HepG2 (cell line): ENCODE results near the gene RAB1B. TPM values are rescaled to one million over a fixed set of nuclear protein-coding genes. Genes with fewer than 3 reads are reported as not detected.

Experiments used
- CAMTA2 ChIP-seq: sonication (generic); formaldehyde crosslinking; IDR thresholded peaks from 2 replicates; pipeline ENCODE4 v1.4.0; 2020; ENCODE audit warnings: mild to moderate bottlenecking, missing genetic modification reagents, borderline replicate concordance
- DPF2 ChIP-seq: sonication (generic); formaldehyde crosslinking; IDR thresholded peaks from 2 replicates; pipeline ENCODE4 v1.4.0; 2020; ENCODE audit warnings: mild to moderate bottlenecking, low read depth, missing genetic modification reagents, borderline replicate concordance
- EHMT2 ChIP-seq: fragments of 200-600 bp; sonication (generic); IDR thresholded peaks from 2 replicates; pipeline ENCODE4 v1.7.0; 2017; ENCODE audit warnings: antibody characterized with exemption, low read depth, low read length, borderline replicate concordance
- GPN1 ChIP-seq: sonication (generic); formaldehyde crosslinking; IDR thresholded peaks from 2 replicates; pipeline ENCODE4 v1.5.1; 2020; ENCODE audit warnings: missing genetic modification reagents, borderline replicate concordance
- HNRNPL ChIP-seq: fragments of 200-400 bp; formaldehyde crosslinking; IDR thresholded peaks from 2 replicates; pipeline ENCODE4 v1.6.1; 2017; ENCODE audit warnings: mild to moderate bottlenecking, low read depth, low read length
- HOXA3 ChIP-seq: sonication (generic); formaldehyde crosslinking; IDR thresholded peaks from 2 replicates; pipeline ENCODE4 v1.5.0; 2020; ENCODE audit warnings: missing genetic modification reagents
- KDM5A ChIP-seq: fragments of 200-600 bp; sonication (generic); IDR thresholded peaks from 2 replicates; pipeline ENCODE4 v1.7.0; 2018; ENCODE audit warnings: antibody characterized with exemption, mild to moderate bottlenecking, low read length, borderline replicate concordance
- MLLT10 ChIP-seq: sonication (generic); formaldehyde crosslinking; IDR thresholded peaks from 2 replicates; pipeline ENCODE4 v1.4.0; 2020; ENCODE audit warnings: missing genetic modification reagents
- NFE2 ChIP-seq: sonication (generic); formaldehyde crosslinking; IDR thresholded peaks from 2 replicates; pipeline ENCODE4 v1.4.0; 2020; ENCODE audit warnings: missing genetic modification reagents
- SIN3B ChIP-seq: fragments of 150-350 bp; IDR thresholded peaks from 2 replicates; pipeline ENCODE4 v1.6.1; 2014; ENCODE audit warnings: low read length
- SP140L ChIP-seq: sonication (generic); formaldehyde crosslinking; IDR thresholded peaks from 2 replicates; pipeline ENCODE4 v1.4.0; 2020; ENCODE audit warnings: missing genetic modification reagents, borderline replicate concordance
- THAP7 ChIP-seq: sonication (generic); formaldehyde crosslinking; IDR thresholded peaks from 2 replicates; pipeline ENCODE4 v1.8.1; 2023; ENCODE audit warnings: mild to moderate bottlenecking, missing genetic modification reagents
- ZBTB38 ChIP-seq: sonication (generic); formaldehyde crosslinking; IDR thresholded peaks from 2 replicates; pipeline ENCODE4 v1.5.1; 2020; ENCODE audit warnings: mild to moderate bottlenecking, missing genetic modification reagents
- ZC3H4 ChIP-seq: sonication (generic); formaldehyde crosslinking; IDR thresholded peaks from 2 replicates; pipeline ENCODE4 v1.4.0; 2020; ENCODE audit warnings: missing genetic modification reagents, borderline replicate concordance
- ZNF138 ChIP-seq: sonication (generic); formaldehyde crosslinking; IDR thresholded peaks from 2 replicates; pipeline ENCODE4 v1.5.0; 2020; ENCODE audit warnings: mild to moderate bottlenecking, low read depth, missing genetic modification reagents
- ZNF282 ChIP-seq: fragments of 450-650 bp; IDR thresholded peaks from 2 replicates; pipeline ENCODE4 v1.6.1; 2018; ENCODE audit not compliant: partially characterized antibody
- ZNF3 ChIP-seq: IDR thresholded peaks from 2 replicates; pipeline ENCODE4 v1.7.0; 2017; ENCODE audit warnings: inconsistent platforms
- ZNF577 ChIP-seq: sonication (generic); formaldehyde crosslinking; IDR thresholded peaks from 2 replicates; pipeline ENCODE4 v1.4.0; 2020; ENCODE audit warnings: mild to moderate bottlenecking, low read depth, missing genetic modification reagents, borderline replicate concordance
- ZNF678 ChIP-seq: sonication (generic); formaldehyde crosslinking; IDR thresholded peaks from 2 replicates; pipeline ENCODE4 v1.4.0; 2020; ENCODE audit warnings: mild to moderate bottlenecking, missing genetic modification reagents
- ZXDC ChIP-seq: sonication (generic); formaldehyde crosslinking; IDR thresholded peaks from 2 replicates; pipeline ENCODE4 v1.5.0; 2020; ENCODE audit warnings: mild to moderate bottlenecking, missing genetic modification reagents
- polyA plus RNA-seq, 8 experiments: library from polyadenylated mRNA; depleted of rRNA in 3 of 8; stranded (reverse) in 7 of 8; unstranded in 1 of 8; fragments of >200 nt; fragmentation: Illumina TruSeq in 4 of 8; extraction: Trizol in 4 of 8; gene quantifications; 2 replicates each; pipeline versions ENCODE4 v1.2.1 to v1.2.3, GENCODE V29; 2011 to 2016; ENCODE audit warnings: low read depth in 4 of 8, missing spikeins in 1 of 8, mixed read lengths in 1 of 8; ENCODE audit not compliant: insufficient read depth in 1 of 8
- total RNA-seq, 5 experiments: library from RNA; depleted of rRNA; stranded (reverse); fragments of >200 nt; fragmentation: Illumina TruSeq; extraction: Trizol; gene quantifications; 2 replicates each; pipeline ENCODE4 v1.2.3, GENCODE V29; 2016; ENCODE audit warnings: low read depth in 1 of 5
- TF ChIP-seq, protein P1 (sequence below): sonication (generic); formaldehyde crosslinking; IDR thresholded peaks from 2 replicates; pipeline ENCODE4 v1.4.0; 2020; ENCODE audit warnings: missing genetic modification reagents
- TF ChIP-seq, protein P2 (sequence below): sonication (generic); formaldehyde crosslinking; IDR thresholded peaks from 2 replicates; pipeline ENCODE4 v1.5.0; 2020; ENCODE audit warnings: mild to moderate bottlenecking, missing genetic modification reagents

Gene RAB1B
- total and polyA plus RNA-seq, 2 of the 13 experiments (the other 11 are each of a cell fraction or from before 2014, with no cell fraction given), result 77.9 to 87.9 TPM

- TF ChIP-seq ZXDC (CRISPR knock-in tag), result no peak
- no peak for TF ChIP-seq GPN1 (CRISPR knock-in tag)
- TF ChIP-seq ZNF577 (CRISPR knock-in tag), result no peak
- TF ChIP-seq SP140L (CRISPR knock-in tag), result no peak
- no peak for TF ChIP-seq CAMTA2 (CRISPR knock-in tag)
- no peak for TF ChIP-seq ZC3H4 (CRISPR knock-in tag)
- no peak for TF ChIP-seq MLLT10 (CRISPR knock-in tag)
- TF ChIP-seq, protein P1, sequence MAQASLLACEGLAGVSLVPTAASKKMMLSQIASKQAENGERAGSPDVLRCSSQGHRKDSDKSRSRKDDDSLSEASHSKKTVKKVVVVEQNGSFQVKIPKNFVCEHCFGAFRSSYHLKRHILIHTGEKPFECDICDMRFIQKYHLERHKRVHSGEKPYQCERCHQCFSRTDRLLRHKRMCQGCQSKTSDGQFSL (CRISPR knock-in tag), result no peak
- no peak for TF ChIP-seq HNRNPL
- no peak for TF ChIP-seq THAP7 (CRISPR knock-in tag)
- TF ChIP-seq SIN3B, result no peak
- no peak for TF ChIP-seq NFE2 (CRISPR knock-in tag)
- no peak for TF ChIP-seq ZNF678 (CRISPR knock-in tag)
- no peak; the same call in 1 of the 2 replicates for TF ChIP-seq HOXA3
- no peak for TF ChIP-seq KDM5A
- TF ChIP-seq ZNF138 (CRISPR knock-in tag), result no peak
- TF ChIP-seq EHMT2, result no peak
- TF ChIP-seq, protein P2, sequence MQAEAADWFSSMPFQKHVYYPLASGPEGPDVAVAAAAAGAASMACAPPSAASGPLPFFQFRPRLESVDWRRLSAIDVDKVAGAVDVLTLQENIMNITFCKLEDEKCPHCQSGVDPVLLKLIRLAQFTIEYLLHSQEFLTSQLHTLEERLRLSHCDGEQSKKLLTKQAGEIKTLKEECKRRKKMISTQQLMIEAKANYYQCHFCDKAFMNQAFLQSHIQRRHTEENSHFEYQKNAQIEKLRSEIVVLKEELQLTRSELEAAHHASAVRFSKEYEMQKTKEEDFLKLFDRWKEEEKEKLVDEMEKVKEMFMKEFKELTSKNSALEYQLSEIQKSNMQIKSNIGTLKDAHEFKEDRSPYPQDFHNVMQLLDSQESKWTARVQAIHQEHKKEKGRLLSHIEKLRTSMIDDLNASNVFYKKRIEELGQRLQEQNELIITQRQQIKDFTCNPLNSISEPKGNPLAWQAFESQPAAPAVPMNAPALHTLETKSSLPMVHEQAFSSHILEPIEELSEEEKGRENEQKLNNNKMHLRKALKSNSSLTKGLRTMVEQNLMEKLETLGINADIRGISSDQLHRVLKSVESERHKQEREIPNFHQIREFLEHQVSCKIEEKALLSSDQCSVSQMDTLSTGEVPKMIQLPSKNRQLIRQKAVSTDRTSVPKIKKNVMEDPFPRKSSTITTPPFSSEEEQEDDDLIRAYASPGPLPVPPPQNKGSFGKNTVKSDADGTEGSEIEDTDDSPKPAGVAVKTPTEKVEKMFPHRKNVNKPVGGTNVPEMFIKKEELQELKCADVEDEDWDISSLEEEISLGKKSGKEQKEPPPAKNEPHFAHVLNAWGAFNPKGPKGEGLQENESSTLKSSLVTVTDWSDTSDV (CRISPR knock-in tag), result no peak
- TF ChIP-seq ZBTB38 (CRISPR knock-in tag), result no peak
- TF ChIP-seq ZNF3 (CRISPR knock-in tag), result no peak
- no peak for TF ChIP-seq ZNF282
- no peak for TF ChIP-seq DPF2 (CRISPR knock-in tag)
These were observed 9.3 kb downstream of the RAB1B start, which contains the start of gene CNIH2 (continued) for GRCh38 chr11:66277471-66278362.
